AG20443 (cell line): ENCODE measurements around the gene ARL15.
A peak's percentile ranks its signal among the peaks of the same experiment; 100 is the strongest.

ENCODE experiments used
- DNase-seq: peaks from one replicate; pipeline ENCODE4 v3.0.0; 2012; ENCODE audit warnings: low spot score, mixed read lengths

Gene ARL15

DNA sequence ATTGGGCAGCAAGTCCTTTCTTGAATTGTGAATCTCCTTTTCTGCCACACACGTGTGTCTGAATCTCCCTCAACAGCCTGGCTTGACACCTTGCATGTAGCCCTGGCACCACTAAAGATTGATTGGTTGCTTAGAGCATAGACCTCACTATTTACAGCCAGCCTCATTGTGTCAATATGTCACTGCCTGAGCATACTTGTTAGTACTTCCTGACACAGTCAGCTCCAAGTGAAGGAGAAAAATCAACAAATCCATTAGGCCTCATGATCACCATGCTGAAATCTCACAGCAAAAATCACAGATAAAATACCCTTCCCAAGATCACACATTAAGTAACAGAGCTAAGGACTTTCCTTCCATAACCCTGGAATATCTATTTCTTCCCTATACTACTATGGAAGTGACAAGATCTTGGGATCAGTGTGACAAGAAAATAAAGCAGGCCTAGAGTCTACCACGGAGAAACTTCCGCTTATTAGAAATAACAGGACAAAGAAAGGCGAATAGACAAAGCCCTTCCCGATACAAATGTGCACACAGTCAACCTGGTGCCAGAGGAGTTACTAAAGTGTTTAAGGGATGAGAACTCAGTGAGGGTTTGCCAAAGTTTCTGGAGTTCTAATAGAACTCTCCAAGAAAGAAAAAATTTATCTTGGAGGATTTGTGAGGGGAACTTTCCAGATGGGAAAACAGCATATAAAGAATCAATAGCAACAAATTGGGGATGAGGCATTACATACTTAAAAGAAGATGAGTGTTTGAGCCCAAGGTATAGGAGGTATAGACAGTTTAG is 5.6 kb upstream of the ARL15 start:
- no peak for DNase-seq

DNA sequence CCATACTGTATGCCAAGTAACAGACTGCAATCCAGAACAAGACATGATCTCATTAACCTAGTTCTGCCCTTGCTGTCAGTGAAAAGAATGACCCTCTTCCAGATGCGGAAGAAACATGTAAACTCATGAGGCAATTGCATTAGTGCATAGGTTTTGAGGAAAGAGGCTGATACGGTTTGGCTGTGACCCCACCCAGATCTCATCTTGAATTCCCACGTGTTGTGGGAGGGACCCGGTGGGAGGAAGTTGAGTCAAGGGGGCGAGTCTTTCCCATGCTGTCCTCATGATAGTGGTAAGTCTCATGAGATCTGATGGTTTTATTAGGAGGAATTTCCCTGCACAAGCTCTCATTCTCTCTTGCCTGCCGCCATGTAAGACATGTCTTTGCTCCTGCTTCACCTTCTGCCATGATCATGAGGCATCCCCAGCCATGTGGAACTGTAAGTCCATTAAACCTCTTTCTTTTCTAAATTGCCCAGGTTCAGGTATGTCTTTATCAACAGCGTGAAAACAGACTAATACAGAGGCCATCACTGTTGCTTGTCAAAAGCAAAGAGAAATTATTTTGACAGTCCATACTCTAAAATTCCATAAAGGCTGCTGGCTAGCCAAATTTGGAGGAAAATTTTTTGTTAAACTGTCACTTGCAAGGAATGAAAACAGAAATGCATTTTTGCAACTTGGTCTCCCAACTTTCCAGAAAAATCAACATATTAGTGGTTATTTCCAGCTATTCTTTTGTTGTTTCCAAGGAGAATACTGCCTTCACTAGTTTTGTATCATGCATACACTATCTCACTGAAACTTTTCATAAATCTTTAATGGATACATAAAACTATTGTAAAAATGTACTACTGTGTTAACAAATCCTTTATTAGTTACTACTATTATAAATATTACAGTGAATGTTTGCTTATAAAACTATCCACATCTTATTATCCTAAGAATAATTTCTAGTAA is 3.2 kb upstream of the ARL15 start:
- no peak for DNase-seq

DNA sequence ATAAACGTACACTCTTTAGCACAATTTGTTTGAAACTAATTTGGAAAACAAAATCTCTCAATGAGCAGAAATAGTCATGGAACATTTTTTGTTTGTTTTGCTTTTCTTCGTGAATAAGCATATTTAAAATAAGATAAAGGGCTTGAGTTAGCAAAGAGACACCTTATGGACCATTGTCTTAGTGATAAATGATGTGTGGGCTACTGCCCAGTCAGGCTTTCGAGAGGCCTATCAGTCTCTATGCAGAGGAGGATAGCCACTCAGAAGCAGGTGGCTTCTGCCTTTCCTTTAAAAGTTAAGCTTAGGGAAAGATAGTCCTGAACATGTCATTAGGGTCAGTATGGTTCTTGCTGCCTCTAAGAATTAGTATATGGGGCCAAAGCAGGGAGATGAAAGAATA is 2.1 kb upstream of the ARL15 start:
- no peak for DNase-seq

DNA sequence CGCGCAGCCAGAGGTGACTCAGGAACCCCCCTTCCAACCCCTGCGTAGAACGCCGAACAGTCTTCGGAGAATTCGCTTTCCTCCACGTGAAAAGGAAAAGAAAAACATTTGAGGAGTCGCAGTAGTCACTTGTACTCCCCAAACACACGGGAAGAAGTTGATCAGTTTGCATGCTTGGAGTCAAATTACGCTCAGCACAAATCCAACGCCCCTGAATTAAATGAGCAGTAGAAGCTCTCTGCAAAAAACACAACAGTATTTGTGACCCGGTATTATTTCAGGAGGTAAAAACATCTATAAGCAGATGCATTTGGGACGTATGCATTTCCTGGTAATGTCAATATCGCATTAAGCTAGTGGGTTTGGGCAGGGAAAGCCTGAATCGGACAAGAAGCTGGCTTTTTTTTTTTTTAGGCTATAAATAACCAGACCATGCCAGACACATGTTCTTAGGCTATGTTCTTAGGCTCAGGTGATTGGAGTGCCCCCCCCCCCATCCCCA is 854 bp upstream of the ARL15 start:
- DNase-seq: peak; percentile 20

DNA sequence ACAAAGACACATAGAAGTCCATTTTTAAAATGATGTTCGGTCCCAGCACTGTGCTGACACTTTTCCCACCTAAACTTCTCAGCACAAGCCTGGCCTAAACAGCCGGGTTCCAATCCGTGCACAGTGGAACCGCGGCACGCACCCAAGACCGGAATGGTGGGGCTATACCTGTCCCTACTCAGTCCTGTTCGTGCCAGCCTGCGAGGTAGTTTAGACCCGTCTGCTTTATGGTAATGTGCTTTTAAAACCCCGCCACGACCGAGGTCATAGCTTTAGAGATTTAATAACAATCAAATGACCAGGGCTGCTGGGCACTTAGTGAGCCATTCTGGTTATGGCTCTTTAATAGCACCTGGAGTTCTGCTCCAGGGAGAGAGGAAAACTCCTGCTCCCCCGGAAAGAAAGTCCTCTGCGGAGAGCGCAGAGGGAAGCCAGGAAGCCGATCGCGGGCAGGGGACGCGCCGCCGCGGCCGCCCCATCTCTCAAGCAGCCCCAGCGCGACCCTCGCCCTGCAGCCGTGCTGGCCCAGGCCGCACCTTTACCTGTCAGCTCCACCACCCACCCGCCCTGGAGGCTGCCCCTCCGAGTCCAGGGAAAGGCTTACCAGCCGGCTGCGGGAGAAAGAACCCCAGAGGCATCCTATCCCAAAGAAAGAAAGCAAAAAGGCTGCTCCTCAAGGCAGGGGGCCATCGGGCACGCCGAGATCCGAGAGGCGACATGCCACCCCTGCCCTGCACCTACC is 511 bp downstream of the ARL15 start:
- peak; percentile 56 for DNase-seq

DNA sequence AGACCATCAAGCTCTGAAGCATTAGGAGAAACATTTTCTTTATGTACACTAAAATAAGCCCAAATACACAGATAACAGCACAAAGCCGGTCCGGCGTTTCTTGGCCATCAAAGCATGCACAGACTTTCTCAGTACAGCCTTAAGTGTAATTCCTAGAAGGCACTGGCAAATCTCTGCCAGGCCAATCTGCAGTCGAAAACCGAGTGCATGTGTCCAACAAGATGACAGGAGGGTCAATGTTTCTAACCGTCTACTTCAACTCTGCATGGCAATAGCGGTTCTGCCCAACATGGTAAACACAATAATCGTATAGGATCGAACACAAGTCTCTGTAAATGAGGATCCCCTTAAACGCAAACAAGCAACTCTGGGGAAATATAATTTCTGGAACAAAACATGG is 1.1 kb downstream of the ARL15 start:
- peak; percentile 18 for DNase-seq

DNA sequence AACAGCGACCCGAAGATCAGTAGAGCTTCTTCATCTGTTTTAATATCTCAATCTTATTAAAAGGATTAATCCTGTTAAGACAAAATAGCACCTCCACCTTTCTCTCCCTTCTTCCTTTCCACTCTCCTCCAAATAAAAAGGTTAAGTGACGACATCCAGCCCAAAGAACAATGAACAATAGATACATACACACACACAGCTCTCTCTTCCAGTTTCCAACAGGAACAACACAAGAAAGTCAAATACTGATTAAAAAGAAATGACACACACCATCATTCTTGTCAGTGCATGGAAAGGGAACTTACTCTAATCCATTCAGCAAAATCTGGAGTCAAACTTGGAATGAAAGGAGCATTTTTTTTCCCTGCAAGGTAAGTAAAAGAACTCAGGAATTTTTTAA is 2.8 kb downstream of the ARL15 start:
- no peak for DNase-seq

DNA sequence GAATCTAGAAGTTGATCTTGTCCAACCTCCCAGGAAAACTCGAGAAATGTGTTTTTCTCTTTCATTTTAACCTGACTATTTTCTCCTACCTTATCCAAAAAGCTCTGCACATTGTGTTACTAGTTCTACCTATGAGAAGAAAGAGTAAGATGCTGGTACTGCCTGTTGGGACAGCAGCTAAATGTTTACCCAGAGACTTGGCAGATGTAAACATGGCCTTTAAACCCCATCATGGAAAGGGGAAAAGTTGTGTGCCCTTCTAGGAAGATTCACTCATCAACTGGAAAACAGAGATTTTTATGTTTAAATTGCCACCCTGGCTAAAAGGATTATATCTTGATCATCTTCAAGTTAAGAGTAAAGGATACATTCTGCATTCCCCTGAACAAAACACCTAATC is 3.5 kb downstream of the ARL15 start:
- no peak for DNase-seq

DNA sequence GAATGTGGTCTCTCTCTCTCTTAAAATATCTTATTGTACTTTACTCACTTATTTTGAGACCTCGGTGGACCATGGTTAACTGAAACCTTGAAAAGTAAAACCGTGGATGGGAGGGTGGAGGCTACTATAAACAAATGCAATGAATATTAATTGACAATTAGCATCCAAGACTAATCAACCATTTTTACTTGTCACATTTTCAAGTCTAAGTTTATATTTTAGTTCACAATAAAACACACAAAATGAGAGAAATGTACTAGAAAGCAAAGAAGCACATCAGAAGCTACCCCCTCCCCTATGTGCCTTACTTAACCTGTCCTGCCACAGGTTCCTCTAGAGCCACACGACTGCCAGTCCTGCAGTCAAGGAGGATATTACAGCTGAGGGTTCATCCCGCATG is 4.6 kb downstream of the ARL15 start:
- DNase-seq: no peak

DNA sequence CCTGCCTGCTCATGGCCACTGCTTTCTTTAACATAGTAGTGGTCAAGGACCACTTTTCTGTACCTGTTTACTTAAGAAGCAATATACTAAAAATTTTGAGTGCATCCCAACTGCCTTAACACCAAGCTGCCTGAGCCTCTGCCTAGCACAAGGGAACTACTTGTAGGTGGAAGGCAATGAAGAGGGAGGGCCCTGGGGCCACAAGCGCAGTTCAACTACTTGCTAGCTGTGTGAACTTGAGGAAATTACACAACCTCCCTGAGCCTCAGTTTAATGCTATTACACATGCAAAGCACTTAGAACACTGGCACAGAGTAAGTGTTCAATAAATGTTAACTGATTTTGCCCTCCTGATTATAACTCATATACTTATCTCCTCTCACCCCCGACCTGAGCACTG is 6.3 kb downstream of the ARL15 start:
- no peak for DNase-seq

DNA sequence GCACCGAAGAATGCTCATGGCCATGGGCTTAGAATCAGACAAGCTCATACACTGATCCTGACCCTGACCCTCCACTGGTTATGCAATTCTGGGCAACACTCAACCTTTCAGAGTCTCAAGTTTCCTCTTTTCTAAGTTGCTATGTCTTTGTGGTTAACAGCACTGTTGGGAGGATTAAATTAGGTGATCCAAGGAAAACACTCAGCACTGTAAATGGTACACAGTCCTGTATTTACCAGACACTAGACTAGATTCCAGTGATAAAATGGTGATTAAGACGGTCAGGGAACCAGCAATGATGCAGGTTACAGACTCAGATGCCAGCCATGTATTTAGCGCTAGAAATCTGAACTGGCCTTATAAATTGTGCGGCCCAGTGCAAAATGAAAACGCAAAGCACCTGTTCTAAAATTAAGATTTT is 8.1 kb downstream of the ARL15 start:
- no peak for DNase-seq

DNA sequence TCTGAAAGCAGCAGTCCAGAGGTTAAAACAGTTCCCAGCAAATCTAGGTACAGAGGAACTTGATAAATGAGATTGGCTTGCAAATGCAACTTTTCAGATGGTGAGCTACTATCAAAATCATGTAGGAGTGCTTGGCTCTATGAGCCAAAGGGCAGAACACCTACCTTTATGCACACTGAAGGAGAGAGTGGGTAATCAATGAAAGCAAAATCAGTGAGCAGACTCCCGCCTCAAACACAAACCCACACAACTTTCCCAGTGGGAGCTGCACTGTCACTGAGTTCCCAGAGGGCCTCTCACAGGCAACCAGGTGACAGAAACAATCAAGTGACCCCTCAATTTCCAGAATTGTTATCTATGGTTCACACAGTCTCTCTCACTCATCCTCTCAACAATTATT is 8.5 kb downstream of the ARL15 start:
- no peak for DNase-seq

DNA sequence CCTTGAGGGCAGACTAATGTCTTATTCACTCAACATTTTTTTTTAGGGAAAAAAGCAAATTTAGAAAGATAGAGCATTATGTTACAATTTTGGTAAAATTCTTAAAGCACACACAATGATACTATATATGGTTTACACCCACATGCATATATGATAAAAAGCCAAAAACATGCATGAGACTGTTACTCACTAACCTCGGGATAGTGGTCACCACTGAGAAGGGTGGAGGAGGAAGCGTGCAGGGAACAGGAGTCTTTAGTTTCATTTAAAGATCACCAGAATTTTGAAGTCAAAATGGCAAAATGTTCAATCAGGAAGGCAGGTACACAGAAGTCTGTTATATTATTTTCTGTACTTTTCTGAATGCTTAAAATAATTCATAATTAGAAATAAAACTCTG is 9.2 kb downstream of the ARL15 start:
- no peak for DNase-seq

DNA sequence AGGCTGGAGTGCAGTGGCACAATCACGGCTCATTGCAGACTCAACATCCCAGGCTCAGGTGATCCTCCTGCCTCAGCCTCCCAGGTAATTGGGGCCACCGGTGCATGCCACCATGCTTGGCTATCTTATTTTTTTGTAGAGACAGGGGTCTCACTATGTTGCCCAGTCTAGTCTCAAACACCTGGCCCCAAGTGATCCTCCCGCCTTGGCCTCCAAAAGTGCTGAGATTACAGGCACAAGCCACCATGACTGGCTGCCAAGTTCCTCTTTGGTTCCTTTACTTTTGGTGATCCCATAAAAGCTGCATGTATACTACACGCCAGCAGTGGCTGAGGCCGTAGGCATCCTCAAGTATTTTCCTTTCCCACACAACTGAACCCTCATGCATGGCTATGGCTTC is 11.4 kb downstream of the ARL15 start:
- no peak for DNase-seq

DNA sequence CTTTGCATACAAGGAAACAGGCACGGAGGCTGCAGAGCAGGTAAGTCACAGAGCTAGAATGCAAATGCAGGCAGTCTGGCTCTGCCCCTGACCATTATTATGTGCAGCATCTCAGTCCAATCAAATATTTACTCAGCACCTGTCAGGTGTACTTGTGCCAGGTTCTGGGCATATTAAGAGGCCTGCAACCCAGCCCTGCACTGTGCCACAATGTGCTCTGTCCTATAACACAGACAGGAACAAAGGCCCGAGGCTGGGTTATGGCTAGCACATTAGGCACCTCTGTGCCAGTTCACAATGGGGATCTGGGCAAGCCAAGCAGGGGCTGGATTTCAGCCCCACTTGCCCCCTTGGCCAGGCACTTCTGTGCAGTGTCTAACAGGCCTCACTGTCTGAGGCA is 14.0 kb downstream of the ARL15 start:
- no peak for DNase-seq

DNA sequence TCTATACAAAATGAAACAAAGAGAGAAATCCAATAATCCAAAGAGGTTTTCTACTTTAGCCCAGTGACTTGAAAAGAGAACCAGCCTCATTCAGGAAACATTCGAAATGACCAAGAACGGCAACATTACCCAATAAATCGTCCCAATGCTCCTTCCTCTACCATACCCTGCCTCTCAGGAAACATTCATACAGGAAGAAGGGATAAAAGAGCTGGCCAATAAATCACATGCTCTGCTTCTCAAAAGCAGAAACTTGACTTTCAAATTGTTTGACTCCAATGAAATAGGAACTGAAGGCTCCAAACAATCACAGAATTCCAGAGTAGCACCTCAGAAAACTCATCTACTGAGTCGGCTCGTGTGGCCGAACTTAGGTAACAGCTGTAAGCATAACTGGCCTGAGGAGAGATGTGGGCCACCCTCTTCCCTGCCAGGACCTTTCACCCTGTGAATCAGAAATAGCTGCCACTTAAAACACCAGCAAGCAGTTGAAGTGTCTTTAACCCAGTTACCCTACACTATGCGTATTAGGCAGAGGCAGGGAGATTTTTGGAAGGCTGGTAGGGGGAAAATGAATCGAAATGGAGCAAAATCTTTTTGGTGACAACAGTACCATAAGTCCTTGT is 14.6 kb downstream of the ARL15 start:
- no peak for DNase-seq

DNA sequence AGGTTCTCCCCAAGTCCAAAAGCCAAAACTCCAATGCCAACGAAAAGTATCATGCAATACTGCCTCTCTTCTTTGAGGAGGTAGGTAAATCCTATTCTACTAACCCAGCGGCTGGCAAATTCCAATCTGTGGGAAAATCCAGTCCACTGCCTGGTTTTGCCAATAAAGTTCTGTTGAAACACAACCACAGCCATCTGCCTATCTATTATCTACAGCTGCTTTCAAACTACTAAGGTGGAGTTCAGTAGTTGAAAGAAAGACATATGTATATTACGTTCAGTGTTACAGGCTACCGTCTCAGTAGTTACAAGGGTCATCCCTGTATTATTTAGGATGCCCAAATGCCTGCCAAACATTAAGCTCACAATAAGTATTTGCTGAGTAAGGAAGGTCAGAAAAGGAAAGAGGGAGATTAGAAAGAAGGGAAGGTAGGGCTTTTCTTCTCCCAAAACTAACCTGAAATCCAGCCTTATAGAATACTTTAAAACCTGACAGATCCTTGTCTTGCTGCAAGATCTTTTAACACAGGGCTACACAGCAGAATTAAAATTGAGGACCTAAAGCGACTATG is 16.2 kb downstream of the ARL15 start:
- no peak for DNase-seq

DNA sequence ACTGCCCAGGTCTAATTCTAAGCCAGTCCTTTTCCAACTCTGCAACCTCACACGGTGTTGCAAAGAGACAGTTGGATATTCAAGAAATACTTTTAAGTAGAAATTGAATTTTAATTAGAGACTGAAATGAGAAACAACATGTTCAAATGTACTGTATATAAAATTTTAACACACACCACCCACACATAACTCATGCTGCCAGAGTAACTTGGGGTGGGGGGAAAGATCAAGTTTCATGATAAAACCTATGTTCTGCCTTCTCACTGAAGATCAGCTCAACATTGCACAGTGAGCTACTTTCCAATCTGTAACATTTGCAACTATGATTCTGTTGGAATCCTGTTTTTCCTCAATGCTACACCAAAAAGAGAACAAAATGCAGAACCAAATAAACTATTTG is 17.5 kb downstream of the ARL15 start:
- no peak for DNase-seq

DNA sequence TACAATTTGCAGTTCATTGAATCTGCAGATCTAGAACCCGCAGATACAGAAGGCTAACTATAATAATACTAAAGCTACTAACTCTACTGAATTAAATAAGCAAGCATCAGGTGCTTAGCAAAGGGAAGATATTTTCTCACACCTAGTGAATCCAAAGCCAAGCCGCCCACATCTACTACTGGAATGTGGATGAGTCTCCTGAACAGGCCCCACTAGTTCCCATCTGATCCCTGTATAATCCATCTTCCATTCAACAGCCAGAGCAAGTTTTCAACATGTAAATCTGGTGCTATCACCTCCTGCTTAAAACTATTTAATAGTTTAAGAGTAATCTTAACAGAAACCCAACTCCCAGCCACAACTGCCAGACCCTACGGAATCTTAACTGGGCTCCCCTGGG is 18.9 kb downstream of the ARL15 start:
- no peak for DNase-seq

DNA sequence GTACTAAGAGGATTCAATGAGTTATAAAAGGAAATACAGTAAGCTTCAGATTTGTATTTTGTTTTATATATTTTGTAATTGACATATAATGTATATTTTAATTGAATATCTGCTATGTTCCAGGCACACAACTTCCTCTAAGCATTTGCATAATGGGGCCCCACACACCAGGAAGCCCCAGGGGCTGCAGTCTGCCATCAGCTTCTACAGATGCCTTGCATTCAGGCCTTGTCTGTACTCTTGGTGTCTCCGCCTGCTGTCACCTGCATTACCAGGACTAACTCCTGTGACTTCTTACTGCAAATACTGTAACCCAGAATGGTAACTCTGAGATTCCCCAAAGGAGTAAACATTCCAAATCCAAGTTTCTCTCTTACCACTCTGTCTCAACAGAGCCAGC is 20.6 kb downstream of the ARL15 start:
- DNase-seq: no peak

DNA sequence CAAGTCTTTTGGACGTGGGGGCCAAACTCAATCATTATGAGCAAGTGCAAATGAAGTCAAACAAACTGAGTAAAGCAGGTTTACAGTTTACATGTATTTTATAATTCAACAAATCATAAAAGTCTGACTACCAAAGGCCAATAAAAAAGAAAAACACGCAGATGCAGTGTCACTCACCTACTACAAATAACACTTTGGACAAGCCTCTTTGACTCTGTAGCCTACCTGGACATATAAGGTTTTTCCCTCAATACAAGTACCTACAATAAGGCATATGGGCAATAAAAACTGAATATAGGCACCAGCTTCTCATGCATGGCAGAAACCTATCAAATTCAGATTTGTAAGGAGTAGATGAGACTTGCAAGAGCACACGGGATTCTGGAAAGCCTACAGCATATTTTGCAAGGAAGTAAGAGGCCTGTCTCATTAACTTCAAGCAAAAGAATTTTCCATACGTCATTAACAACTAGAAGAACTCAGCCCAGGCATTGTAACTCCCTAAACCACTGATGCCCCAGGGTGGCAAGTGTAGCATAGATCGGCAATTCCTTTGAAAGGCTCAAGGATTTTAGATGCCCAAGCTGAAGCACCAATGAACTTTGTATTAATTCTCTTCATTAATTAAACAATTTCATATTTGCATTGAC is 21.7 kb downstream of the ARL15 start:
- no peak for DNase-seq
